Astrocyte of the cerebellum (primary cell): ENCODE data around the gene NCLN.
A peak's percentile ranks its signal among the peaks of the same experiment; 100 is the strongest.

ENCODE experiments used
- DNase-seq: peaks from one replicate; pipeline ENCODE4 v3.0.0-alpha.2; 2011; ENCODE audit warnings: low read depth
- H3K4me3 ChIP-seq: 2 replicates; pipeline ENCODE4 v1.5.1; 2011; ENCODE audit warnings: mild to moderate bottlenecking, low read depth, low read length, moderate library complexity
- CTCF ChIP-seq: IDR thresholded peaks from 2 replicates; pipeline ENCODE4 v1.5.1; 2012; ENCODE audit warnings: low read length, low read depth, moderate library complexity, mild to moderate bottlenecking; ENCODE audit errors: missing control alignments
- in situ Hi-C: cut with HindIII; loops from 2 replicates; pipeline ENCODE4 v1.10.0; 2017; ENCODE audit warnings: low sequenced_read_pairs

Gene NCLN

DNA sequence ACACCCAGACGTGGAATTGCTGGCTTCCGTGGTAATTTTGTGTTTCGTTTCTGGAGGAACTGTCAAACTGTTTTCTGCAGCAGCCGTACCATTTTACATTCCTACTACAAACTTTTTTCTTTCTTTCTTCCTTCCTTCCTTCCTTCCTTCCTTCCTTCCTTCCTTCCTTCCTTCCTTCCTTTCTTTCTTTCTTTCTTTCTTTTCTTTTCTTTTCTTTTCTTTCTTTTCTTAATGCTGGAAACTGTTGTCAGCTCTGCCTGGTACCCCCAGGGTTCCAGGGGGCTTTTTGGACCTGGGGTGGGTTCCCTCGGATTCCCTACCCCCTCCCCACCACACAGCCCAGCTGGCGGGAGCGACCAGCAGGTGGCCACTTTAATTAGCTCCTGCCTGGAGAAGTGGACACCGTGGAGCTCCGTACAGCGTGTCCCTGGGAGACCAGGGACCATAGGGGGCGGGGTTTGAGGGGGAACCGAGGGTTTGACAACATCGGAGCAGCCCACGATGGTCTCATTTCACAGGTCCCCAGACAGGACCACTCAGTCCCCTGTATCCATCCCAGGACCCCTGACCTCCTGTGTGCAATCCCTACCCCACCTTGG lies 63.1 kb downstream of the NCLN start:
- H3K4me3 ChIP-seq: no peak overlapping the region
- no peak for DNase-seq
- TF ChIP-seq CTCF: no peak
- in situ Hi-C loops: no loop called here

GRCh38 chr19:3249408-3249807 lies 63.7 kb downstream of the NCLN start:
- H3K4me3 ChIP-seq: no peak overlapping the region
- no peak for TF ChIP-seq CTCF
- no peak for DNase-seq
- in situ Hi-C loops: no loop called here

GRCh38 chr19:3250675-3251074 lies 64.9 kb downstream of the NCLN start:
- DNase-seq: no peak

GRCh38 chr19:3251229-3251628 lies 65.5 kb downstream of the NCLN start:
- in situ Hi-C loops: no loop called here
- no peak for DNase-seq
- H3K4me3 ChIP-seq: no peak overlapping the region
- TF ChIP-seq CTCF: no peak

More at GRCh38 chr19:3250675-3251074, 64.9 kb downstream of the NCLN start:
- TF ChIP-seq CTCF: peak; percentile 43
- no peak overlapping the region for H3K4me3 ChIP-seq
- in situ Hi-C loops: no loop called here

DNA sequence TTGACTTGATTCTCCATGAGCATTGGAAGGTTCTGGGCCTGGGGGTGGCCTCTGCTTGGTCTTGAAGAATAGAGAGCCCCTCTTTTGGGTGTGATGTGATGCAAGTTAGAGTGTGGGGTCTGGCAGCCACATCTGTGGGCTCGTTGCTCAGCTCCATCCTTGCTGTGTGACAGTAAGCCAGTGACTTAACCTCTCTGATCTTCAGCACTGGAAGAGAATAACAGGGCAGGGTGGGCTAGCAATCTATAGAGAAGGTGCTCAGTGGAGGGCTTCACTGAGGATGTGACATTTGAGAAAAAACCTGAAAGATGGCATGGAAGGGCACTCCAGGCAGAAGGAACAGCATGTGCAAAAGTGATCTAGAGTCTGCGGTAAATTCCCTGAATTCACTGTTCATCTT lies 66.9 kb downstream of the NCLN start:
- H3K4me3 ChIP-seq: no peak overlapping the region
- no peak for TF ChIP-seq CTCF
- in situ Hi-C loops: no loop called here
- no peak for DNase-seq

- no peak overlapping the region for H3K4me3 ChIP-seq
- TF ChIP-seq CTCF: no peak
- no peak for DNase-seq
- in situ Hi-C loops: no loop called here
Measured at GRCh38 chr19:3253270-3253669, 67.5 kb downstream of the NCLN start.
